RWPE1 (cell line): ENCODE data around the gene GNAT1.

ENCODE experiments used
- CTCF ChIA-PET: fragments of 350-600 bp; sonication (Branson Sonifier 250); formaldehyde crosslinking; extraction: SDS; loops from one replicate; lab custom pipeline; 2021; lab: Yijun Ruan, JAX
- POLR2A ChIA-PET: fragments of 400-600 bp; formaldehyde crosslinking; extraction: SDS; loops from one replicate; lab custom pipeline; 2020; ENCODE audit warnings: antibody characterized with exemption; ENCODE audit not compliant: low non-redundant PET; lab: Yijun Ruan, JAX
- DNase-seq: peaks from one replicate; pipeline ENCODE4 v3.0.0; 2012; ENCODE audit warnings: low spot score
- H3K27ac ChIP-seq: fragments of 450-650 bp; 2 replicates; pipeline ENCODE4 v1.5.1; 2017
- CTCF ChIP-seq: fragments of 450-650 bp; conservative IDR thresholded peaks from 2 replicates; pipeline ENCODE4 v1.5.1; 2017; ENCODE audit warnings: low read depth, mild to moderate bottlenecking

Gene GNAT1

GRCh38 chr3:50189989-50190388 lies 1.4 kb upstream of the GNAT1 start:
- no peak for TF ChIP-seq CTCF
- CTCF ChIA-PET = interaction anchor here (1.7 to 2.8 kb wide), 3 partner anchors 32 to 70 kb away, joined by 5 to 18 read pairs (median 14); no protein-coding TSS in a partner anchor
- POLR2A ChIA-PET = interaction anchor here (0.6 kb wide), 1 partner anchor 39 kb away, joined by 3 read pairs; no protein-coding TSS in a partner anchor
- H3K27ac ChIP-seq = peak overlapping the region; percentile 80
- no peak for DNase-seq

DNA sequence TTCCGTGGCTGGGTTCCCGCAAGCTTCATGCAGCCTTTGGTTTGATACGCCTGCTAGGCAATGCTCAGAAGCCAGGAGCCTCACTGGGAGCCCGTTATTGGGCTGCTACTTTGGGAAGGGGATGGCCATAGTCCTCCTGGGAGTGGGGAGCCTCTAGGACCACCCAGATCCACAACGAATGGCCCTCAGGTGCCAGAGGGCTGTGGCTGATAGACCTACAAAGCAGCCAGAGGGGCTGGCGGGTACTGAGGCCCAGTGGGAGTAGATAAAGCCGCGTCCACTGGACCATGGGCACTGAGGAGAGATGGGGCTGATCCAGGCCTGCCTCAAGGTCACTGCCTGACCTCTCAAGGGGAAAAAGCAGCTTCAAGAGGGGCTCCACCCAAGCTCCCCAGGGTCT lies 714 bp downstream of the GNAT1 start:
- no peak for DNase-seq
- TF ChIP-seq CTCF = no peak

GRCh38 chr3:50192689-50193141 lies 1.3 kb downstream of the GNAT1 start:
- CTCF ChIA-PET = interaction anchor here (0.7 to 4.2 kb wide), 12 partner anchors 11 to 172 kb away, joined by 3 to 45 read pairs (median 4); no protein-coding TSS in a partner anchor
- no peak overlapping the region for H3K27ac ChIP-seq
- POLR2A ChIA-PET = no interaction called here
- peak; percentile 92 for TF ChIP-seq CTCF
- peak; percentile 63 for DNase-seq

More for the DNA sequence above, 714 bp downstream of the GNAT1 start:
- ChIA-PET POLR2A (no interaction called here), CTCF (interaction anchor here (0.7 to 2.8 kb wide), 11 partner anchors 11 to 173 kb away, joined by 3 to 14 read pairs (median 3); no protein-coding TSS in a partner anchor)
- H3K27ac ChIP-seq = peak overlapping the region; percentile 15; the same call in 1 of the 2 replicates

DNA sequence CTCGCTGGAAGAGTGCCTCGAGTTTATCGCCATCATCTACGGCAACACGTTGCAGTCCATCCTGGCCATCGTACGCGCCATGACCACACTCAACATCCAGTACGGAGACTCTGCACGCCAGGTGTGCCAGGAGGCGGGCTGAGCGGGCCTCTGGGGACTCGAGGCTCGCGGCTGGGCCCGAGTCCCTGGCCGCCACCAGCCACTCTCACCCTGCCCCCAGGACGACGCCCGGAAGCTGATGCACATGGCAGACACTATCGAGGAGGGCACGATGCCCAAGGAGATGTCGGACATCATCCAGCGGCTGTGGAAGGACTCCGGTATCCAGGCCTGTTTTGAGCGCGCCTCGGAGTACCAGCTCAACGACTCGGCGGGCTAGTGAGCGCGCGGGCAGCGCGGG lies 1.9 kb downstream of the GNAT1 start:
- POLR2A ChIA-PET = interaction anchor here (0.9 kb wide), 1 partner anchor 76 kb away, joined by 3 read pairs; no protein-coding TSS in a partner anchor
- TF ChIP-seq CTCF = no peak
- DNase-seq = no peak
- no peak overlapping the region for H3K27ac ChIP-seq
- CTCF ChIA-PET = interaction anchor here (1.4 to 4.2 kb wide), 3 partner anchors 24 to 72 kb away, joined by 3 to 45 read pairs (median 8); no protein-coding TSS in a partner anchor

GRCh38 chr3:50193746-50194127 lies 2.3 kb downstream of the GNAT1 start:
- no peak overlapping the region for H3K27ac ChIP-seq
- DNase-seq = no peak
- ChIA-PET CTCF (interaction anchor here (0.9 to 4.2 kb wide), 7 partner anchors 17 to 422 kb away, joined by 3 to 45 read pairs (median 4); no protein-coding TSS in a partner anchor), POLR2A (interaction anchor here (0.9 kb wide), 1 partner anchor 76 kb away, joined by 3 read pairs; no protein-coding TSS in a partner anchor)
- TF ChIP-seq CTCF = no peak

GRCh38 chr3:50194128-50194902 lies 2.9 kb downstream of the GNAT1 start:
- CTCF ChIA-PET = interaction anchor here (0.6 to 4.2 kb wide), 10 partner anchors 10 to 422 kb away, joined by 3 to 45 read pairs (median 3); no protein-coding TSS in a partner anchor
- no peak overlapping the region for H3K27ac ChIP-seq
- POLR2A ChIA-PET = interaction anchor here (0.9 kb wide), 1 partner anchor 75 kb away, joined by 3 read pairs; no protein-coding TSS in a partner anchor
- peak; percentile 58 for DNase-seq
- peak; percentile 84 for TF ChIP-seq CTCF
